CD4-positive, alpha-beta T cell treated with Interleukin-10 for 1 hour (primary cell): ENCODE data around the gene ADAMTSL4.
A peak's percentile ranks its signal among the peaks of the same experiment; 100 is the strongest.

Experiments
- DNase-seq: peaks from one replicate; pipeline ENCODE4 v3.0.0-alpha.2; 2020

ADAMTSL4 gene

GRCh38 chr1:150548632-150549495, at the start of gene ADAMTSL4:
Gene ADAMTSL4 (plus strand): TSS chr1:150549408. CDS start chr1:150552289, 2,881 bp downstream.
- DNase-seq: no peak

GRCh38 chr1:150505431-150505830, 43.8 kb upstream of the ADAMTSL4 start:
- DNase-seq: no peak

- DNase-seq: no peak
Observed at GRCh38 chr1:150507912-150508864, 41.0 kb upstream of the ADAMTSL4 start, which contains the start of gene ECM1. Gene ECM1 (plus strand): TSS chr1:150508109. CDS start chr1:150508210, 101 bp downstream.

- DNase-seq: no peak
Observed at GRCh38 chr1:150508982-150509381, 40.2 kb upstream of the ADAMTSL4 start.

DNA sequence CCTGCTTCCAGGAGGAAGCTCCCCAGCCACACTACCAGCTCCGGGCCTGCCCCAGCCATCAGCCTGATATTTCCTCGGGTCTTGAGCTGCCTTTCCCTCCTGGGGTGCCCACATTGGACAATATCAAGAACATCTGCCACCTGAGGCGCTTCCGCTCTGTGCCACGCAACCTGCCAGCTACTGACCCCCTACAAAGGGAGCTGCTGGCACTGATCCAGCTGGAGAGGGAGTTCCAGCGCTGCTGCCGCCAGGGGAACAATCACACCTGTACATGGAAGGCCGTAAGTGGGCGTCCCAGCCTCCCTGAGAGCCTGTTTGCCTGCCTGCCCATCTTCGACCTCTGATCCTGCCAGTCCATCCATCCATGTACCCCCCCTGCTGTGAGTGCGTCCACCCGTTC, 37.7 kb upstream of the ADAMTSL4 start:
- DNase-seq: no peak

DNA sequence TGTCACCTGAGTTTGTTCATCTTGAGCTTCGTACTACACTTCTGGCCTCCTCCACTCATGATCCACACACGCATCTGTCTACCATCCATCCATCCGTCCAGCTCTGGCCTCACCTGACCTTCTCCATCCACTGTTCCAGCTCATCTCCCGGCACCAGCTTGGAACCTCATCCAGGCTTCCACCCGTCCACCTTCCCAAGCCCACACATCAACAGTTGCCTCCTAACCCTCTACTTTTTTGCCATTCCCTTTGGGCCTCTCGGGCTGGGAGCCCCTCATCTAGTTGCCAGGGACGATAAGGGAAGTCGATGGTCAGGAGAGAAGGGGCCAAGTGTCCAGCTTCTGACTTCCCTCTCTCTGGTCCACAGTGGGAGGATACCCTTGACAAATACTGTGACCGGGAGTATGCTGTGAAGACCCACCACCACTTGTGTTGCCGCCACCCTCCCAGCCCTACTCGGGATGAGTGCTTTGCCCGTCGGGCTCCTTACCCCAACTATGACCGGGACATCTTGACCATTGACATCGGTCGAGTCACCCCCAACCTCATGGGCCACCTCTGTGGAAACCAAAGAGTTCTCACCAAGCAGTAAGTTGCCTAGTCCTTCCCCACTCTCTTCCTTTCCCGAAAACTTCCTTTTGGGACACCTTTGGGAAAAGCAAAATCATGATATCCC, 37.1 kb upstream of the ADAMTSL4 start:
- no peak for DNase-seq

DNA sequence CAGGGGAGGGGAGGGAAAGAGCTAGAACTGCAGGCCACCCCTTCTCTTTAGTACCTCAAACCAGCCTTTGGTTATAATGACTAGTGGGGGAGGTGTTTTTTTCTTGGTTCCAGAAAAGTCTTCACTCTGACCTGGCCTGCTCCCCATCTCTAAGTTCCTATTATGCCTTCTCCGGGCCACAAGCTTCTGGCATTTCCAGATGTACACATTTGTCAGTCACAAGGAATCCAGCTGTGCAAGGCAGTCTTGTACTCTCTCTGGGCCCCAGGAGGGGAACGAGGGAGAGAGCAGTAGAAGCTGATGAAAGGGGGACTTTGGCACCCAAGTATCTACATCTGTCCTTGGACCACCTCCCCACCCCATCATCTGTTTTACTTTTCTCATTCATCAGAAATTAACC, 36.4 kb upstream of the ADAMTSL4 start:
- DNase-seq: no peak

DNA sequence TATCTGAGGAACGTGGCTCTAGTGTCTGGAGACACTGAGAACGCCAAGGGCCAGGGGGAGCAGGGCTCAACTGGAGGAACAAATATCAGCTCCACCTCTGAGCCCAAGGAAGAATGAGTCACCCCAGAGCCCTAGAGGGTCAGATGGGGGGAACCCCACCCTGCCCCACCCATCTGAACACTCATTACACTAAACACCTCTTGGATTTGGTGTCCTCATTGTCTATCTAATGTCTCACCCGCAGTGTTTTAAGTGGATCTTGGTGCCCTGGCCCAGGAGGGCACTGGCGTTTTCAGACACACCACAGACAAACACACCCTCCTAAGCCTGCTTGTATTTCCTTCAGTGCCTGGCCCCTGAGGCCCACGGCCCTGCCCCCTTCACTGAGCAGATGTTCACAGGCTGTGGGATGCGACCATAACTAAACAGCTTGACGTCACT, 35.8 kb upstream of the ADAMTSL4 start:
- no peak for DNase-seq

DNA sequence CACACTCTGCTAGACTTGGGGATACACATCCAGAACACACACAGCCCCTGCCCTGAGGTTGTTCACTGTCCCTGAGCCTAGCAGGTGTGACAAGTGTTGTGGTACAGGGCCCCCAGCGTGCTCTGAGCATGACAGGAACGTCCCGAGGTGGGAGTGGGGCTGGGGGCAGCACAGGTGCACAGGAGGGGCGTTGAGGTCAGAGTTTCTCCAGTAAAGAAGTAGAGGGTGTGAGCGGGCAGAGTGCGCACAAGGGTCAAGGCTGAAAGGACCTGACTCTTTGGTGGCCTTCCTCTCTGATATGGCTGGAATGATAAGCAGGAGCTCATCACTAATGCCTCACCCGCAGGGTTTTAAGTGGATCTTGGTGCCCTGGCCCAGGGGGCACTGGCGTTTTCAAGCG, 34.9 kb upstream of the ADAMTSL4 start:
- no peak for DNase-seq

DNA sequence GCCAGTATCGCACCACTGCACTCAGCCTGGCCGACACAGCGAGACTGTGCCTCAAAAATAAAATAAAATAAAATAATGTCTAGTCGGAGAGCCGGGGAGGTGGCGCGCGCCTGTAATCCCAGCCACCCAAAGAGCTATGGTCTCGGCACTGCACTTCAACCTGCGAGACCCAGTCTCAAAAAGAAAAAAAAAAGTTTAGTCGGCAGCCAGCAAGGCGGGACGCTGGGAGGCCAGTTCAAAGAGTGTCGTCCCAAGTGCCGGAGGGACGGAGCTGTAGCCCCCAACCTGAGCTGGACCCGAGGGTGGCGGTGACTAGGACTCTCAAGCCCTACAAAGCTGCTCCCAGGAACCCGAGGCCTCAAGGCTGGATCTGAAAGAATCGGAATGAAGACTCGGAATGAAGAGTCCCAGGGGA, 34.3 kb upstream of the ADAMTSL4 start:
- DNase-seq: no peak

- DNase-seq: peak; percentile 92
Observed at GRCh38 chr1:150515328-150516049, 33.7 kb upstream of the ADAMTSL4 start, which contains the start of gene FALEC. Gene FALEC (plus strand): TSS chr1:150515752.

DNA sequence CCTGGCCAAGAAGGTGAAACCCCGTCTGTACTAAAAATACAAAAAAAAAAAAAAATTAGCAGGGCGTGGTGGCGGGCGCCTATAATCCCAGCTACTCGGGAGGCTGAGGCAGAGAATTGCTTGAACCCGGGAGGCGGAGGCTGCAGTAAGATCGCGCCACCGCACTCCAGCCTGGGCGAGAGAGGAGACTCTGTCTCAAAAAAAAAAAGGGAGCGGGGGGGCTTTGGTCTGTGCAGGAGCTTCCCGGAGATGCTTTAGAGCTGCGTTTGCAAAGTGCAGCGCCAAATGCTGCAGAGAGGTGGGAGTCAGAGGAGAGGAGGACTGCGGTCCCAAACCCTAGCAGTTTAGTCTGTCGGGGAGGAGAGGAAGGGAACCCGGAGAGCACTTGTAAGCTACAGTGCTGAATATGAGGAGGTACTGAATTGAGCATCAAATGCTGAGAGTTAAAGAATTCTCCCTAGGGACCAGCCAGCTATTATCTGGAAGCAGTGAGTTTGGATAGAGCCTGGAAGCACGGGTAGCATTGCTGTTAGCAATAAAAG, 33.1 kb upstream of the ADAMTSL4 start:
- DNase-seq: peak; percentile 8

DNA sequence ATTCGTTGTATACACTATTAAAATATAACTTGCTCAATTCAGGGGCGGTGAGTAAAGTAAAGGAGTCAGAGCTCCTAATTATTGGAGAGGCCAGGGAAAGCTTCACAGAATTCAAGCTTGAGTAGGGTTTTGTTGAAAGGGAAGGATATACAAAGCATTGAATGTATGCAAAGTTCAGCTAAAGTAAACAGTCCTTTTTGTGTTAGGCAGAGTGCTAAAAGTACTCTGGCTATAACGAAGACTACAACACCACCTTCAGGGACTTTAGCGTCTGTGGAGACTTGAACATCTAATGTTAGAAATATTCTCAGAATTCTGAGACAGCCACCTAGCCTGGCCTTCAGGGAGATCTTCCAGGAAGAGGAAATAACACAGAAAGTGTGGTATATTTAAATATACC, 32.6 kb upstream of the ADAMTSL4 start:
- DNase-seq: no peak

DNA sequence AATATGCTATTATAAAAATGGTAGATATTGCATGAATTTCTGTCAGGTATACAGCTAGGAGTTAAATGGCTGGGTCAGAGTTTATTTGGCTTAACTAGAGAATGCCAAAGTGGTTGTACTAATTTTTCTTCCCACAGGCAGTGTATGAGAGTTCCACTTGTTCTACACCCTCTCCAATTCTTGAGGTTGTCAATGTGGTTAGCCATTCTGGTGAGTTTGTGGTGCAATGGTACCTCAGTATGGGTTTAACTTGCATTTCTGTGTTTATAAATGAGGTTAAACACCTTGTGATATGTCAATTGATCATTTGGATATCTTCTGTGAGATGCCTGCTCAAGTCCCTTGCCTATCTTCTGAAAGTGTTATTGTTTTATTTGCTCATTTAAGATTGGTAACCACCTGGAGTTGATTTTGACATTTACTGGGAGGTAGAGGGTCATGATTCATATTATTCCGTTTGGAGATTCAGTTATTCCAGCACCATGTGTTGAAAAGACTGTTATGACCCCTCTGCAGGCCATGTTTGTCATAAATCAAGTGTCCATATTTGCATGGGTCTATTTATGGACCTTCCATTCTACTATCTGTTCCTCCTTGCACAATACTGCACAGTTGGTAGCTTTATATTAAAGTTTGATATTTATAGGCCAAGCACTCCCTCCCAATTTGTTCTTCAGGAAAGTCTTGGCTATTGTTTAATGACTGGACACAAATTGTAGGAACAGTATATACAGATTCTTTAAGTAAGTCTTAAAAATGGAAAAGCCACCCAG, 27.8 kb upstream of the ADAMTSL4 start:
- no peak for DNase-seq

GRCh38 chr1:150525348-150525747, 23.9 kb upstream of the ADAMTSL4 start:
- DNase-seq: no peak

DNA sequence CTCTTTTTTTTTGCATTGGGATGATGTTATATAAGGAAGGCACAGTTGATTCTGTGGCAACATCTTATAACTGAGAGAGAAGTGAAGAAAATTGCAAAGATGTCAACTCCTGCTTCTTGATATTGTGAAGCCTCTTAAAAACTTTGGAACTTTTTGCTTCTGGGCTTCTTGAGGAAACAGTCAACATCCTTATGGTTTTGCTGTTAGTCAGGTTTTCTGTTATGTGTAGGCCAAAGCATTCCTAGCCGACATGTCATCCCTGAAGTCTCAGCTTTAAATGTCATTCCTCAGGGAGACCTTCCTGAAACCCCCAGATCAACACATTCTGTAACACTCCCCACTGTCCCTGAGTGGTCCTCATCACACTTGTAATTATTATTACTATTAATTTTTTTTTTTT, 21.0 kb upstream of the ADAMTSL4 start:
- no peak for DNase-seq

DNA sequence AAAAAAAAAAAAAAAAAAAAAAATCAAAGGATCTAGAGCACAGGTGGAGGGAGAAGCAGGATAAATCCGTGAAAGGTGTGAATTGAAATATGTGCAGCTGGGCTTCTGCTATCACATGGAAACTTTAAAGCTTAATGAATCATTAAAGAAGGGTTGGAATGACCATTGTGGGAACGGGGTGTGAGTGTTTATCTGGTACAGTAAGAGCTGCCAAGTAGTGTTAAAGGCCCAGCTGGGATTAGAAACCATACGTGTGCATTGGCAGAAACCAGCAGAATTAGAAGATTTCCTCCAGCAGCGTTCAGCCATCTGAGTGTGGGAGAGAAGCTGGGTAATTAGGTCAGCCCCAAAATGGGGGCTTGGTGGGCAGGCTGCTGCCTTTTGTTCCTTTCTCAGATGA, 20.2 kb upstream of the ADAMTSL4 start:
- no peak for DNase-seq

DNA sequence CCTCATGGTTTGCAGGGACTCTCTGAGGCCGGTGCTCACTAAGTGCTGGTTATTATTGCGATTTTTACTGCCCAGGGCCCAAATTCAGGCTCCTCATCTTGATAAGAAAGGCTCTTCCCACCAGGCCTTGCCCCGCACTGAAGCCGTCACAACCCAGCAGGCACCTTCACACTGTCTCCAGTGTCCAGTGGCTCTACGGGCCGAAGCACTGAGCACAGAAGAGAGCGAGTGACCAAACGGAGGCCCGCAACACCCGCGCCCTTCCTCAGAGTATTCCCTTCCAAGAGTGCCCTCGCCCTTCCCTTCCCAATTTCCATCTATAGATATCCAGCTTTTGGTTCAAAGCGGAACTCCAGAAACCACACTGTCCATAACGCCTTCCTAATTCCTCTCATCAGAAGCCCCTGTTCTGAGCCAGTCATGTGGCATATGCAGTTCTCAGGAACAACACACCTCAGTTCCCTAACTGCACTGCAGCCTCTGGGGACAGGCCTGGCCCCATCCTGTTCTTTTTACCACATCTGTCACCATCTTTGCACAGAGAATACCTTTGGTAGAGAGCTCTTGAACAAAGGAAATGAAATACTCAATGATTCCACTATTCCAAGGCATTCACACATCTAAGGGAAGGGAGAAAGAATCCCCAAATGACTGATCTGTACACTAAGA, 18.6 kb upstream of the ADAMTSL4 start:
- no peak for DNase-seq

GRCh38 chr1:150532860-150533259, 16.3 kb upstream of the ADAMTSL4 start:
- DNase-seq: no peak

- DNase-seq: no peak
Observed at GRCh38 chr1:150534002-150534401, 15.2 kb upstream of the ADAMTSL4 start.
